ENCODE measurements around the gene PRKCE.
"Not testable (repeated sequence)": the region's sequence is repeated elsewhere in the genome, so short reads cannot be mapped to it uniquely, and the experiment has no call there.

PRKCE gene

DNA sequence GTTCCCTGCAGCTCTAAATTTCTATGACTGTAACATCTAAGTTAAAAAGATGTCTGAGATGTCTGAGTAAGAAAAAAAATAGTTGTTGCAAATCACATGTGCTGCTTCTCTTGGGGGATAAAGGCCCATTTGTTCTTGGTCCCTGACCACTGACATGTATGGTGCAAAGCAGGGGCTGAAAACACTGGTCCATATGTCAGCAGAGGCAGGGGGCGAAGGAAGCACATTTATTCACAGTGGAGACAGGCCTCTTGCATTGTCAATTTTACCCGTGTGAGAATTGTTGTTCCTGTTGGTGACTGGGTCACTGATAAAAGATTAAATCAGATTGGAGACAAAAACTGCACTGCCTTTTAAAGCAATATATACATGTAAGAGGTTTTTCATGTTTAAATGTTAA, 38.8 kb downstream of the PRKCE start:
- DNase-seq (ENCODE audit: low read depth) = no peak
- H3K4me3 ChIP-seq (ENCODE audit: low read depth, low read length) = no peak overlapping the region

DNA sequence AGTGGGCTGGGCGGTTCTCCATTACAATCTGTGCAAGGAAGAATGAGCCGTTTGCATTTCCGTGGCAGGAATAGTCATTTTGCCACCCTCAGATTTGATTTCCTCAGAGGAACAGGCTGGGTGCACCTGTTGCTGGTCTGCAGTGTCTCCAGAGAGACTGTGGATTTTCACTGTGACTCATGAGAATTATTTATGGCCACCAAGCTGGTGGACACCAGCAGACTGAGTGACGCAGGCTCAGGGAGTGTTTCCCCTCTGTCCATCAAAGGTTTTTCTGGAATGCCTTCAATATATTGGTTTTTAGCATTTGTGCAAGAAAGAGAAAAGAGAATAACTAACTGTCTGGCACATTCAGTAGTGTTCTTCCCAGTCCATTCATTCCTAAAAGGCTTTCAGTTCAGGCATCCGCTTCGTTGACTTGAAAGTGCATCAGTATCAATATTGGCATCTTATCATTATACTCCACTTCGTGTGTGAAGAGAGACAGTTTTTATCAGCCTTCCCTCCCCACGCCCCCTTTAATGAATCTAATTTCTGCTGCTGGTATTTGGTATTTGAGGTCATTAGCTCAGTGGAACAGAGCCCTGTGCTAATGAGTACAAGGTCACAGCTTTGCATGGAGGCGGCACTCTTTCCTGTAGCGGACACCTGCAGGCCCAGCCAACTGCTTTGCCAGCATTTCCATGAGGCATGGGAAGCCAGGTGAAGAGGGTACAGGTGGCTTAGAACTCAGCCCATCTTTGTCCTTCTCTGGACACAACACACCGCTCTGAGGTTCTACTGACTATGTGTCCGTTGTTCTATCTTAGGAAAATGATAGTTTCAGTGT, 39.9 kb downstream of the PRKCE start:
- DNase-seq (ENCODE audit: low read depth) = peak; percentile 13
- no peak overlapping the region for H3K4me3 ChIP-seq (ENCODE audit: low read depth, low read length)

DNA sequence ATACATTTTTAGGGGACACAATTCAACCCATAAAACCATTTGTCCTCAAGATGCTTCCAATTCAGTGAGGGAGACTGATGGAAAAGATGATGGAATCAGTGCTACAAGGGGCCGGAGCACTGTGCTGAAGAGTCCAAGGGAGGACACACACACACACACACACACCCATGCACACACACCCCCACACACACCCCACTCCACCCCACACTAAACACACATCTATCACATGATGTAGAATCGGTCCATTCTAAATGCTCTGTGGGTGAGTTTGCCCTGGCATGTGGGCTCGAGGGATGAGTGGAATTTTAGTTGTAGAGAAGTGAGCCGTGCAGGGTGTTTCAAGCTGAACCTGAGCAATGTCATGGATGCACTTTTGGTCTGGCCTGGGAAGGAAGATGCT, 41.1 kb downstream of the PRKCE start:
- H3K4me3 ChIP-seq (ENCODE audit: low read depth, low read length) = no peak overlapping the region
- no peak for DNase-seq (ENCODE audit: low read depth)

DNA sequence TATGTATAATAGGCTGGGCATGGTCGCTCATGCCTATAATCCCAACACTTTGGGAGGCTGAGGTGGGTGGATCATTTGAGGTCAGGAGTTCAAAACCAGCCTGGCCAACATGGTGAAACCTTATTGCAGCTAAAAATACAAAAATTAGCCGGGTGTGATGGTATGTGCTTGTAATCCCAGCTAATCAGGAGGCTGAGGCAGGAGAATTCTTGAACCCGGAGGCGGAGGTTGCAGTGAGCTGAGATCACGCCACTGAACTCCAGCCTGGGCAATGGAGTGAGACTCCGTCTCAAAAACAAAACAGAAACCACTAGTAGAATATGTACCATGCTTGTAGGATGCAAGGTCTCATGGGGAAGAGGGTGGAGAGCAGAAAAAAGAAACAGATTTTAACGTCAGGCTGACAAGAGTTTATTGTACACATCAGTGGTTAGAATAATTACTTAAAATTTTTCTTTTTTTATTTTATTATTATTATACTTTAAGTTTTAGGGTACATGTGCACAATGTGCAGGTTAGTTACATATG, 44.1 kb downstream of the PRKCE start:
- H3K4me3 ChIP-seq (ENCODE audit: low read depth, low read length); DNase-seq (ENCODE audit: low read depth): not testable (repeated sequence)

DNA sequence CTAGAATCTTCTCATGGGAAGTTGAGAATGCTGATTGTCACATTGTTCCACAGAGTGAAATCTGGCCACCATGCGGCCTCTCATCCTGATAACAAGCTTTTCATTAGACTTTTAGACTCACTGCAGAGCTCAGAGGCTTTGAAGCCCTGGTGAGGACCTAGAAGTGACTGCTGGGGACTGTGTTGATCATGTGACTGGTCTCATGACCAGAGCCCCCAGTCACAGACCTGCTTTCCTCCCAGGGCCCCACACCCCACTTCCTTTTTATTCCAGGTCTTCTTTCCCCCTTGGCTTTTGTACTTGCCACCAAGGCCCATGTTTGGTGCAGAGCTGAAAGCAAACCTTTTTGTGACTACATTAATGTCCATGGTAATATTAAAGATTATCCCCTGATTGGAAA, 45.2 kb downstream of the PRKCE start:
- no peak for DNase-seq (ENCODE audit: low read depth)
- H3K4me3 ChIP-seq (ENCODE audit: low read depth, low read length) = no peak overlapping the region

DNA sequence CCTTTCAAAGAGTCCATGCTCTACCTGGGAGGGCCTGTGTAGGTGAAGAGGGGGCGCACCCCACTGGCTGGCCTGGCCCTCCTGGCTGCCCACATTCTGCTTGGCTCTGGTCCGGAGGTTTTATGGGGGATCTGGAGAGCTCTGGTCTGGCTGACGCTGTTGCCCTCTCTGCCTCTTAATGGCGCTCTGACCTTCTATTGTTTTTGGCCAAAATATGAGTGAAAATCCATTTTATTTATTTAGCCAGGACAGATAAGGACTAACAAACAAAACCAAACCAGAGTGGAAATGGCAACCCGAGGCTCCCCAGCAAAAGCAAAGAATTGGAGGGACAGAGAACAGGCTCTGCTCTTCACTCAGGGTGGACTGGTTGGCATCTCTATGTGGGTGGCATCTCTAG, 45.7 kb downstream of the PRKCE start:
- no peak for DNase-seq (ENCODE audit: low read depth)
- H3K4me3 ChIP-seq (ENCODE audit: low read depth, low read length) = no peak overlapping the region

DNA sequence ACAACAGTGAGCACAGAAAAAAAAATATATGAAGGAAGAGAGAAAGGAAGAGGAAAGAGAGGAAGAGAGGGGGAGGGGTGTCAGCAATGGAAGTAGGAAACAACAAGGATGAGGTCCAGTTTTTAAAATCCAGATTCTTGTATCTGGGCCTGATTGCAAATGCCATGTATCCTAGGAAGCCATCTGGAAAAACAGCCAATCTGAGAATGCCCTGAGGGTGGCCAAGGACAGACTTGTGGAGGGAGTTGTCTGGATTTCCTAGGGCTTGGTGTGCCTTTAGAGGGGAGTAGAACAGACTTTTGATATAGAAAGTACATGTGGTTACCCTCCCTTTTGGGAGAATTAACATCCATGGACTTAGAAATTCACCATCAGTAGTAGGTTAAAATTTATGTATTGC, 47.1 kb downstream of the PRKCE start:
- DNase-seq (ENCODE audit: low read depth) = no peak
- H3K4me3 ChIP-seq (ENCODE audit: low read depth, low read length) = no peak overlapping the region

DNA sequence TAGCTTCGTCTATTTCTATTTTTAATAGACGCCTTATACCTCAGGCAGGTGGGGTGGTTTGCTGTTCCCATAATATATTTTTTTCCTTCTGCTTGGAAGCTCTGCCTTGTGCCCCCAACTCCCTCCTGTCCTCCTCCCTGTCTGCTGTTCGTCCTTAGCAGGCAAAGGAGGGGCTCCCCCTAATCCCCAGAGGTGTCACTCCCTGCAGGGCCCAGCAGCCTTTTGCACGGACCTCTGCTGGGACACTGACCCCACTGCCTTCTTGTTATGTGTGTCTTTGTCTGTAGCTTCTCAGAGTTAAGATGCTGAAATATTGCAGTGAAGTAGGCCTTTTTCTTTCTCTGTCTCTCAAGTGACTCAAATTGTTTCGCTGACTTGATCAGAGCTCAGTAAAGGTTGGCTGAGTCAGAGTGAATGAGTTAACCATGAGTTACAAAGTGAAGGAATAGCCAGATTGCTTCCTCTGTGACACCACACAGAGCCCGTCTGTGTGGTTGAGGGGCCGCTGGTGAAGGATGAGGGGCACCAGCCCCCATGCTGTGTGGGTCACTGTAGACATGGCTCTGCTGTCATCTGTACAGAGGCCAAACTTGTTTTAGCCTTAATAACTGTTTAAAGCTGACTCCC, 47.7 kb downstream of the PRKCE start:
- peak; percentile 52 for DNase-seq (ENCODE audit: low read depth)
- no peak overlapping the region for H3K4me3 ChIP-seq (ENCODE audit: low read depth, low read length)

DNA sequence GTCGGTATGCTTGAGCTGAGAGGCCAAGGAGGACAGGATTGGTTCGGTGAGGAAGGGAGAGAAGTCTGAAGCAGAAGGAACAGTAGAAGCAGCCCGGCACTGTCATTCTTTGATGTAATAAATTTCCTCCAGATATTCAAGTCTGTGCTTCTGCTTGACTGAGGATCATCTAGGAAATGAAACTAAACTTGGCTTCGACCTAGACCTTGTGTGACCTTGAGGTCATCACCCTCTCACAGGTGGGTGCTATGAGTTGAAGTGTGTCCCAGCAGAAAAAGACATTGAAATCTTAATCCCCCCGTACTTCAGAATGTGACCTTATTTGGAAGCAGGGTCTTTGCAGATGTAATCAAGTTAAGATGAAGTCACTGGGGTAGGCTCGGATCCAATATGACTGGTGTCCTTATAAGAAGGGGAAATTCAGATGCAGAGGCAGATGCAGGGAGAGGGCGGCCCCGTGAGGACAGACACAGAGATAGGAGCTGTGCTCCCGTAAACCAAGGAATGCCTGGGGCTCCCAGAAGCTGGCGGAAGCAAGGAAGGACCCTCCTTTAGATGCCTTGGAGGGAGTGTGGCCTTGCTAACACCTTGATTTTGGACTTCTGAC, 49.0 kb downstream of the PRKCE start:
- DNase-seq (ENCODE audit: low read depth) = no peak
- no peak overlapping the region for H3K4me3 ChIP-seq (ENCODE audit: low read depth, low read length)

DNA sequence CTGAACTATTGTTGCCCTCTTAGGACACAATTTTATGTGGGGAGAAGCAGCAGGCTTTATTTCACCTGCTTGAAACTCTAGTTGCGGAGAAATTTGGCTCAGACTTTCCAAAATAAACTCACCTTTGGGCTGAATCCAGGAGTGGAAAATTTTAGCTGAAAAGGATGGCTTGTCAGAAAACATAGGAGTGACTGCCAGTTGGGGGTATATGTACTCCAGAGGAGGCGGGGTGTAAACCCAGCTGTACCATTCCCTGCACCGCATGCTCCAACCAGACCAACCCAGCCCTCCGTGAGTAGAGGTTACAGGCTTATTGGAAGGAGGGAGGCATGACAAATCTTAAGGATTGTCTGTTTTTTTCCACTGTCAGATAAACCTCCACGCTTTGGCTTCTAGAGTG, 53.8 kb downstream of the PRKCE start:
- no peak for DNase-seq (ENCODE audit: low read depth)
- no peak overlapping the region for H3K4me3 ChIP-seq (ENCODE audit: low read depth, low read length)

DNA sequence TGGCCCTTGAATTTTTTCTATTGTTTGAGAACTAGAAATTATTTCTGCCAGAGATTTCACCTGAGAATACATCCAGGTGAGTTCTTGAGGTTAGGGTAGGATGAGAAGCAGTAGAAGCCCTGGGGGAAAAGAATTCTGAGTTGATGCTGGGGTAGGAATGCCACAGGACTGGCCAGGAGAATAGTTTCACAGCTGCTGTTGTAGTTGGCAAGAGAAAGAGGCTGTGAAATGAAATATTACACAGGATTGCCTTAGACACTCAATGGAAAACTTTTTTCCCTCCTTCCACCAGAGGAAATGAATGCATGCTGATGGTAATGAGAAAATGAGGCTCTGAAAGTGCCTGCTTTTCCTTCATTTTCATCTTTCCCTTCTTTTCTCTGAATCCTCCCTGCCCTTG, 54.6 kb downstream of the PRKCE start:
- DNase-seq (ENCODE audit: low read depth) = peak; percentile 20
- no peak overlapping the region for H3K4me3 ChIP-seq (ENCODE audit: low read depth, low read length)

DNA sequence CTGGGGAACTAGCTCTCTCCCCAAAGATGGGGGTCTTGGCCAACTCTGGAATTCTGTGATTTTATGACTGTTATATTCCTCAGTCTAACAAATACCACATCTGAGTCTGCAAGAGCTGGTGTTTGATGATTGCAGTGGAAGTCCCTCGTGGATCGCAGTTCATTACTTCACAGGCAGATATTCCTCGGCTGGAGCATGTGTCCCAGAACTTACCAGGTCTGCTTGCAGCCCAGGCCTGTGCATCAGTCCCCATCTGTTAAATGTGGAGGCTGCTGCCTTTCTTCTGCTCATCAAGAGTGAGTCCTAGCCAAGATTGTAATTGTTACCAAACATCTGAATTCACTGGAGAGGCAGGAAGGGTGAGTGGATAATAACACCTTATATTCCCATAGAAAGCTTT, 55.5 kb downstream of the PRKCE start:
- H3K4me3 ChIP-seq (ENCODE audit: low read depth, low read length) = no peak overlapping the region
- no peak for DNase-seq (ENCODE audit: low read depth)

DNA sequence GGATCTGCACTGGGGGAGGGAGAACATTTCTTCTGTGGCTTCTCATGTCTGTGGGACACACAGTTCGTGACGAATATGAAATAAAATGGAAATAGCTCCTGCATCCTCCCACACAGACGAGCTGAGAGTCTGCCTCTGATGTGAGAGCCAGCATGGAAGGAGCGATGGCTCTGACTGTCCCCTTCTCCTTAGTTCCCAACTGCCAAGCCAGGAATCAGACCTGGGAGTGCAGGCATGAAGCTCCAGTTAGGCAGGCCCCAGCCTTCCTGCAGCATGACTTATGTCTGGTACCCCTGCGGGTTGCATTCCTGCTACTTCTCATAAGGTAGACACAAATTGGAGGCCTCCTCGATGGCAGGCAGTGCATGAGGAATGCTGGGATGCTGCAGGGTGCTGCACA, 56.2 kb downstream of the PRKCE start:
- H3K4me3 ChIP-seq (ENCODE audit: low read depth, low read length) = no peak overlapping the region
- no peak for DNase-seq (ENCODE audit: low read depth)

DNA sequence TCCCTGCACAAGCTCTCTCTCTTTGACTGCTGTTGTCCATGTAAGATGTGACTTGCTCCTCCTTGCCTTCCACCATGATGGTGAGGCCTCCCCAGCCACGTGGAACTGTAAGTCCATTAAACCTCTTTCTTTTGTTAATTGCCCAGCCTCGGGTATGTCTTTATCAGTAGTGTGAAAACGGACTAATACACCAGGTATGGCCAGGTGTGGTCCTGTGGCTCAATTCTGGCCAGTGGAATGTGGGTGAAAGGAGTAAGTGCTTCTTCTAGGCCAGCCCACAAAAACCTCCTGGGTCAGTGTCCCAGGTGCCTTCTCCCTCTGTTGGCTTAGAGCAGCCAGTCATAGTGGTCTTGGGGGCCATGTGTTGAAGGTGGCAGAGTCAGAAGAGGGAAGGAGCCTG, 57.0 kb downstream of the PRKCE start:
- no peak for DNase-seq (ENCODE audit: low read depth)
- H3K4me3 ChIP-seq (ENCODE audit: low read depth, low read length) = no peak overlapping the region

DNA sequence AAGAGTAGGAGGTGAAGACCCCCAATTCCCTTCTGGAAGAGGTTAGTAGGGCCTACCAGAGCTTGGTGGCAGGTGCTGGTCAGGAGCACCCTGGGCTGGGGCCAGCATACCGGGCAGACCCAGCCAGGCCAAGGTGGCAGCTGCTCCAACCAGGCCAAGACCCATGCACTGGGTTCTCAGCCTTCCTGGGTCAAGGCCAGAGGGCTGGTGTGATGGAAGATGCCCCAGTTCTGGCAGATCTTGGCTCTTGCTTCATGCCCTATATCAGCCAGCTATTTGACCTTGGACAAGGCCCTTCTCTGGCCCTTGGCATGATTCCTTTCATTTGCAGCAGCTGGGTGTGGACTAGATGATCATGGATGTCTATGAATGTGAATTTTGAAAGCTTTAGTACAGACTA, 57.7 kb downstream of the PRKCE start:
- no peak overlapping the region for H3K4me3 ChIP-seq (ENCODE audit: low read depth, low read length)
- DNase-seq (ENCODE audit: low read depth) = no peak

DNA sequence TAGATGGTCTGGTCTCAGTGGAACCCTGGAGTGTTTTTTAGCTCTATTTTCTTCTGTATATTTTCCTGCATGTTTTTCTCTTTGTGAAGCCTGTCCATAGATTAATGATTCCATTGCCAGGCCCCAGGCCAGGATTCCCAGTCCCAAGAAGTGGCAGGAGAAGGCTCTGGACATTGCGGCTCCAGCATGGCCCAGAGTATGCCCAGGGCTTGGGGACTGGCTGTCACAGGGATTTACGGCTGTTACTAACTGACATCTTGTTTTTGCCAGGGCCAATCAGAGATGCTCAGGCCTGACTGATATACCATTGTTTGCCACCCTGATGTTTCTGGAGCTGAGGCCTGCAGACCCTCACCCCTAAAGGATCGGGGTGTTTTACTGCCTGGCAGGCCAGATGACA, 59.0 kb downstream of the PRKCE start:
- no peak for DNase-seq (ENCODE audit: low read depth)
- H3K4me3 ChIP-seq (ENCODE audit: low read depth, low read length) = no peak overlapping the region

DNA sequence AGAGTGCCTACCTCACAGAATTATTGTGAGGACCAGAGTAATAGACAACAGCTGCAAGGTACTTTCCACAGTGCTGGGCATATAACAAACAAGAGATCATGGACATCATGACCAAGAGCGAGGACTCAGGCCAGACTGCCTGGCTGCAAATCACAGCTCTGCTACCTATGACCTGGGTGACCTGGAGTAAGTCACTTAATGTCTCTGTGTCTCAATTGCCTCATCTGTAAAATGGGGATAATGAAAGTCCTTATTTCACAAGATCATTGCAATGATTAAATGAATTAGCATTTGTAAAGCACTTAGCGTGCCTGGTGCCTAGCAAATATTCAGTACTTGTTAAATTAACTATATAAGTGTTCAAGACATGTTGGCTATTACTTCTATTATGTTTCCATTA, 59.7 kb downstream of the PRKCE start:
- DNase-seq (ENCODE audit: low read depth) = no peak
- H3K4me3 ChIP-seq (ENCODE audit: low read depth, low read length) = no peak overlapping the region

DNA sequence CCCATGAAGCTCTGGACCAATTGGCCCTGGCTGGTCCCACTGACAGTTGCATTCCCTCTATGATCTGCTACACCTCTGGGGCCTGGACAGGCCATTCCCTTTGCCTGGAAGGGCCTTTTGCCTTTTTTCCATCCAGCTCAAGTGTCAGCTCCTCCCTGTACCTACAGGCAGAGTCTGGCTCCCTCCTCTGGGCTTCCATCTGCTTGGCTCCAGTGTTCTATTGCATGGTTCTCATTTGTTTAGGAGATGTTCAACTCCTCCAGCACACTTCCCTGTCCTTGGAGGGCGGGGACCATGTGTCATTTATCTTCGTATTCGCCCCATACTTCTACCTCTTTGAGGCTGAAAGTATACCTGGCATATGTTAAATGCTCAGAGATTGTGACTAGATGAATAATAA, 61.1 kb downstream of the PRKCE start:
- H3K4me3 ChIP-seq (ENCODE audit: low read depth, low read length) = no peak overlapping the region
- no peak for DNase-seq (ENCODE audit: low read depth)

DNA sequence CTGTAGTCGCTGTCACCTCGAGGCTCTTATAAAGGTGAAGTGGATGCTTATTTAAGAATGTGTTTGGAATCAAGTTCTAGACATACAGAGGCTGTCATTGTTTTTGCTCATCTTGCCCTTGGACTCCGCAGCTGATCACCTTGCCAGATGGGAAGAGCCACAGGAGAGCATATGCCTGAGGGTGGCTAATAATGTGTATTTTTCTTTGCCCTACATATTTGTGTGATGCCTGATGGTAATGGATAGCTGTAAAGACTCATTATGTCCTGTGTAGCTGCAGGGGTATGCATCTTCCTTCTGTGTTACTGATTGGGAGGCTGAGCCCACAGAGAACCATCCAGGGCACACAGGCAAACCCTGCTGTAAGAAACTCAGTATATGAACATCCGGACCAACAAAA, 61.7 kb downstream of the PRKCE start:
- no peak overlapping the region for H3K4me3 ChIP-seq (ENCODE audit: low read depth, low read length)
- no peak for DNase-seq (ENCODE audit: low read depth)

DNA sequence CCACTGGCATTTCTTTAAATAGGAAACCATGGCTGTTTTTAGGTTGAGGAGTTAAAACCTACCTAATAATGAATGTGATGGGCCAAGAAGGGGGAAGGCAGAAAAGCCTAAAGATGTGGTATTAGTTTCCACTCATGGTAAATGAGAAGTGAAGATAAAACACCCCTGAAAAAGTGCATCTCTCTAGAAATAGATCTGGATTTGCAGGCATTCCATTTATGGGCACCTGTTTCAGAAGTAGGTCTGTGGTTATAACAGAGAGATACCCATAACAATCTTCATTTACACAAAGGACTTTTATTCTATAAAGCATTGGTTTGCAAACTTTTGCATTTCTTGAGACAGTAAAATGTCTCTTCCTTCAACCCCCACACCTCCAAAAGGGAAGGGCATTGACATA, 62.1 kb downstream of the PRKCE start:
- no peak for DNase-seq (ENCODE audit: low read depth)
- H3K4me3 ChIP-seq (ENCODE audit: low read depth, low read length) = no peak overlapping the region

DNA sequence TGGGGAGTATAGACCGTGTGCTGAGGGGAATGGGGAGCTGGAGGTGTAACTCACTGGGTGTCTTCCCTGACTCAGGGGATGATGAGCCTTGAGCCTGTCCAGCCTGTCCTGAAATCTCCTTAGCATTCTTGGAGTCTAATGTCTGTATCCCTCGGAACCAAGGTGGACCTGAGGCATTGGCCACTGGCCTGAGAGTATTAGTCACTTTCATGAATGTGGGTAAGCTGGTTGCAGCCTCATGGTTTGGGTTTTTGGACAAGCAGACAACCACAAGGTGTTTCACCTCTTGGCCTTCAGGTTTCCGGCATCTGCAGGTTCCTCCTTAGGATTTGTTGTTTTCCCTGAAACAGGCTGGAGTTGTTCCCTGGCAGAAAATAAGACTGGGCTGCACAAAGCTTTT, 63.2 kb downstream of the PRKCE start:
- no peak overlapping the region for H3K4me3 ChIP-seq (ENCODE audit: low read depth, low read length)
- DNase-seq (ENCODE audit: low read depth) = no peak
